ENCODE measurements around the gene CTSL.

- TF ChIP-seq CTCF (IDR thresholded peaks at IDR 0.05) (no peak), POLR2A (IDR thresholded peaks at IDR 0.05) (no peak)
Measured at GRCh38 chr9:87699835-87700234, 26.1 kb upstream of the CTSL start.
